HCT116 (cell line): ENCODE data around the gene SUSD4. TPM values are rescaled to one million over a fixed set of nuclear protein-coding genes. Genes with fewer than 3 reads are reported as not detected.

Experiments used
- ATAC-seq: fragments of 200-7000 bp; cut with Tn5 transposase; 2 replicates; pipeline ENCODE4 v1.9.1; 2020; ENCODE audit warnings: mild to moderate bottlenecking, moderate library complexity
- BruUV-seq: library from RNA; stranded (reverse); fragments of 400-500 nt; replicated peaks from 2 replicates; lab custom pipeline; 2021; lab: Mats Ljungman, UMichigan
- CTCF ChIA-PET: fragments of 300-600 bp; sonication (Branson Sonifier 250); formaldehyde crosslinking; loops from one replicate; lab custom pipeline; 2021; ENCODE audit warnings: antibody characterized with exemption; lab: Charles Lee
- POLR2A ChIA-PET: fragments of 300-600, 350-600 bp; sonication (Branson Sonifier 250); formaldehyde crosslinking; loops from one replicate; lab custom pipeline; 2021; ENCODE audit warnings: antibody characterized with exemption; lab: Charles Lee
- RAD21 ChIA-PET, 2 experiments: fragments of 300-600 bp; sonication (Branson Sonifier 250); formaldehyde crosslinking; loops; one replicate each; lab custom pipeline; 2023; ENCODE audit warnings: low total read pairs in 2 of 2; ENCODE audit not compliant: uncharacterized antibody in 2 of 2, unreplicated experiment in 2 of 2, low non-redundant PET in 1 of 2; lab: Charles Lee
- DNase-seq: peaks from one replicate; pipeline ENCODE4 v3.0.0-alpha.2; 2010; ENCODE audit warnings: low read depth, low spot score
- H2AFZ ChIP-seq: fragments of 200-600 bp; shearing (Covaris generic), sonication (generic); 2 replicates; pipeline ENCODE4 v1.6.1; 2017; ENCODE audit warnings: low read depth, mixed run types, mixed read lengths, antibody characterized with exemption, low read length; ENCODE audit not compliant: poor library complexity, severe bottlenecking
- H3K27ac ChIP-seq: 2 replicates; pipeline ENCODE4 v1.5.1; 2012; ENCODE audit warnings: low read depth, low read length
- H3K27me3 ChIP-seq: fragments of 200-600 bp; sonication (generic); 2 replicates; pipeline ENCODE4 v1.6.1; 2016; ENCODE audit warnings: mixed run types, low read length, mixed read lengths; ENCODE audit not compliant: insufficient read depth
- H3K36me3 ChIP-seq, 2 experiments: fragments of 200-500 bp in 1 of 2; fragments of 200-600 bp in 1 of 2; sonication (Bioruptor generic) in 1 of 2; sonication (generic) in 1 of 2; 2 replicates each; pipeline versions ENCODE4 v1.5.1 to v1.6.1; 2014 to 2016; ENCODE audit warnings: low read length in 2 of 2, inconsistent platforms in 1 of 2, mixed read lengths in 1 of 2, mixed run types in 1 of 2; ENCODE audit not compliant: insufficient read depth in 2 of 2, control insufficient read depth in 1 of 2
- H3K4me1 ChIP-seq, 2 experiments: fragments of 200-600 bp in 1 of 2; sonication (generic) in 1 of 2; 2 replicates each; pipeline versions ENCODE4 v1.5.1 to v1.6.1; 2012 to 2017; ENCODE audit warnings: low read length in 2 of 2, inconsistent platforms in 1 of 2, mild to moderate bottlenecking in 1 of 2, mixed read lengths in 1 of 2, mixed run types in 1 of 2, moderate library complexity in 1 of 2; ENCODE audit not compliant: insufficient read depth in 2 of 2, control insufficient read depth in 1 of 2
- H3K4me2 ChIP-seq: fragments of 200-600 bp; sonication (generic); 2 replicates; pipeline ENCODE4 v1.6.1; 2017; ENCODE audit warnings: mixed run types, low read length, mixed read lengths
- H3K4me3 ChIP-seq, 2 experiments: fragments of 200-600 bp in 1 of 2; sonication (generic) in 1 of 2; replicated peaks in 1 of 2; 2 replicates each; pipeline ENCODE4 v1.5.1; 2011 to 2016; ENCODE audit warnings: low read length in 2 of 2, control low read depth in 1 of 2, low read depth in 1 of 2, mild to moderate bottlenecking in 1 of 2, mixed read lengths in 1 of 2, mixed run types in 1 of 2
- H3K79me2 ChIP-seq: fragments of 200-600 bp; sonication (generic); 2 replicates; pipeline ENCODE4 v1.6.1; 2017; ENCODE audit warnings: mild to moderate bottlenecking, mixed run types, low read length, moderate library complexity, mixed read lengths; ENCODE audit not compliant: insufficient read depth
- H3K9ac ChIP-seq: fragments of 200-600 bp; sonication (generic); 2 replicates; pipeline ENCODE4 v1.6.1; 2016; ENCODE audit warnings: low read length, mixed read lengths
- H3K9me2 ChIP-seq: fragments of 200-600 bp; sonication (generic), shearing (Covaris generic); 2 replicates; pipeline ENCODE4 v1.6.1; 2017; ENCODE audit warnings: mixed run types, mild to moderate bottlenecking, moderate library complexity; ENCODE audit not compliant: insufficient read depth
- H3K9me3 ChIP-seq, 2 experiments: fragments of 200-500 bp in 1 of 2; fragments of 200-600 bp in 1 of 2; sonication (Bioruptor generic) in 1 of 2; sonication (generic) in 1 of 2; 2 replicates each; pipeline ENCODE4 v1.6.1; 2014 to 2017; ENCODE audit warnings: low read length in 2 of 2, mixed read lengths in 2 of 2, inconsistent platforms in 1 of 2, low read depth in 1 of 2, mild to moderate bottlenecking in 1 of 2, mixed run types in 1 of 2, moderate library complexity in 1 of 2; ENCODE audit not compliant: control insufficient read depth in 1 of 2, insufficient read depth in 1 of 2
- H4K20me1 ChIP-seq: fragments of 200-600 bp; sonication (generic), shearing (Covaris generic); 2 replicates; pipeline ENCODE4 v1.6.1; 2017; ENCODE audit warnings: mixed run types, mild to moderate bottlenecking, moderate library complexity; ENCODE audit not compliant: insufficient read depth
- ATF3 ChIP-seq: IDR thresholded peaks from 2 replicates; pipeline ENCODE4 v1.6.1; 2012
- CBX3 ChIP-seq: IDR thresholded peaks from 2 replicates; pipeline ENCODE4 v1.6.1; 2012; ENCODE audit warnings: low read depth
- CEBPB ChIP-seq: IDR thresholded peaks from 2 replicates; pipeline ENCODE4 v1.6.1; 2012; ENCODE audit warnings: low read depth
- ELF1 ChIP-seq: IDR thresholded peaks from 2 replicates; pipeline ENCODE4 v1.6.1; 2012; ENCODE audit warnings: low read depth, borderline replicate concordance
- EZH2phosphoT487 ChIP-seq: fragments of 200-600 bp; IDR thresholded peaks from 2 replicates; pipeline ENCODE4 v1.6.1; 2018; ENCODE audit warnings: antibody characterized with exemption, borderline replicate concordance
- FOSL1 ChIP-seq: IDR thresholded peaks from 2 replicates; pipeline ENCODE4 v1.6.1; 2012; ENCODE audit warnings: low read depth
- MAX ChIP-seq: IDR thresholded peaks from 2 replicates; pipeline ENCODE4 v1.6.1; 2012
- POLR2A ChIP-seq: IDR thresholded peaks from 2 replicates; pipeline ENCODE4 v1.7.0; 2011; ENCODE audit warnings: borderline replicate concordance; ENCODE audit not compliant: insufficient read depth, insufficient read length; ENCODE audit errors: extremely low read depth
- POLR2AphosphoS5 ChIP-seq: IDR thresholded peaks from 2 replicates; pipeline ENCODE4 v1.6.1; 2011; ENCODE audit warnings: mild to moderate bottlenecking, low read depth, low read length, moderate library complexity
- RAD21 ChIP-seq: IDR thresholded peaks from 2 replicates; pipeline ENCODE4 v1.6.1; 2012; ENCODE audit warnings: low read depth, mild to moderate bottlenecking
- REST ChIP-seq: IDR thresholded peaks from 2 replicates; pipeline ENCODE4 v1.6.1; 2012; ENCODE audit warnings: low read depth
- SIN3A ChIP-seq: IDR thresholded peaks from 2 replicates; pipeline ENCODE4 v1.6.1; 2012; ENCODE audit warnings: low read depth
- SP1 ChIP-seq: IDR thresholded peaks from 2 replicates; pipeline ENCODE4 v1.6.1; 2012; ENCODE audit warnings: low read depth
- SRF ChIP-seq: IDR thresholded peaks from 2 replicates; pipeline ENCODE4 v1.6.1; 2012; ENCODE audit warnings: low read depth
- TCF7L2 ChIP-seq: IDR thresholded peaks from 2 replicates; pipeline ENCODE4 v1.7.0; 2011; ENCODE audit warnings: borderline replicate concordance, inconsistent platforms; ENCODE audit not compliant: insufficient read depth, insufficient read length; ENCODE audit errors: extremely low read depth
- YY1 ChIP-seq: IDR thresholded peaks from 2 replicates; pipeline ENCODE4 v1.6.1; 2011; ENCODE audit warnings: low read length, low read depth, moderate library complexity, mild to moderate bottlenecking; ENCODE audit not compliant: insufficient replicate concordance; ENCODE audit errors: extremely low read depth
- ZFX ChIP-seq: fragments of 450-650 bp; IDR thresholded peaks from 2 replicates; pipeline ENCODE4 v1.6.1; 2017
- ZNF274 ChIP-seq: fragments of 200-500 bp; sonication (Bioruptor generic); IDR thresholded peaks from 2 replicates; pipeline ENCODE4 v1.6.1; 2014; ENCODE audit warnings: mild to moderate bottlenecking, low read depth, low read length, inconsistent platforms
- intact Hi-C: fragments of 100-400 bp; cut with micrococcal nuclease; formaldehyde crosslinking; loops from 2 replicates; pipeline ENCODE4 v1.10.0; 2022
- total RNA-seq: library from RNA; stranded (reverse); gene quantifications from one replicate; pipeline ENCODE4 v1.2.1, GENCODE V29; 2021; ENCODE audit not compliant: unreplicated experiment

Gene SUSD4
- total RNA-seq, 1 experiment from 2014 or later, result 0.59 TPM

- no peak overlapping the region for H3K9ac ChIP-seq
- no TSS peak for BruUV-seq
- no peaks in the 10 kb centered on the region for H3K9me2 ChIP-seq
- DNase-seq (no peak), ATAC-seq (no peak)
- TF ChIP-seq ZNF274, result no peak
- TF ChIP-seq TCF7L2, result no peak
- TF ChIP-seq RAD21, result no peak
- no peak for TF ChIP-seq ZFX
- TF ChIP-seq SP1, result no peak
- TF ChIP-seq REST, result no peak
- TF ChIP-seq MAX, result no peak
- no peak for TF ChIP-seq POLR2A
- no peak for TF ChIP-seq EZH2phosphoT487
- no peak for TF ChIP-seq SIN3A
- no peak for TF ChIP-seq YY1
- no peak for TF ChIP-seq CEBPB
- TF ChIP-seq FOSL1, result no peak
- no peak for TF ChIP-seq ELF1
- TF ChIP-seq POLR2AphosphoS5, result no peak
- TF ChIP-seq ATF3, result no peak
- TF ChIP-seq CBX3, result no peak
- TF ChIP-seq SRF, result no peak
- no peaks in the 10 kb centered on the region for H3K4me1 ChIP-seq
- no peak overlapping the region for H2AFZ ChIP-seq
- no peak overlapping the region for H3K27ac ChIP-seq
- POLR2A ChIA-PET, result no interaction called here
- intact Hi-C loops, result no loop called here
- CTCF ChIA-PET, result interaction anchor here (0.8 kb wide), 1 partner anchor 225 kb away, joined by 3 read pairs; no protein-coding TSS in a partner anchor
- H4K20me1 ChIP-seq, result no peaks in the 10 kb centered on the region
- RAD21 ChIA-PET, result interaction anchor here in 1 of 2 experiments (1.0 kb wide), 1 partner anchor 184 kb away, joined by 3 read pairs; no protein-coding TSS in a partner anchor
- no peaks in the 10 kb centered on the region for H3K9me3 ChIP-seq
- H3K27me3 ChIP-seq, result peaks cover 27% of the 10 kb centered on the region; the same call in 1 of the 2 replicates
- H3K36me3 ChIP-seq, result no peaks in the 10 kb centered on the region
- no peak overlapping the region for H3K4me3 ChIP-seq
- no peak overlapping the region for H3K4me2 ChIP-seq
- H3K79me2 ChIP-seq, result no peaks in the 10 kb centered on the region
Measured at GRCh38 chr1:223358826-223359225, 5.2 kb downstream of the SUSD4 start.
